Mucosa of descending colon (tissue), 3 donors: ENCODE results near the gene TIMM21. TPM values are rescaled to one million over a fixed set of nuclear protein-coding genes. Genes with fewer than 3 reads are reported as not detected.
A peak's percentile ranks its signal among the peaks of the same experiment; 100 is the strongest.

Source experiments
- ATAC-seq: fragments of 200-7000 bp; cut with Tn5 transposase; one replicate; pipeline ENCODE4 v1.9.1; 2020; ENCODE audit warnings: mild to moderate bottlenecking, moderate library complexity
- DNase-seq, 3 donors: peaks; one replicate each; pipeline ENCODE4 v3.0.0-alpha.2; 2020
- H3K36me3 ChIP-seq: fragments of 200-600 bp; one replicate; pipeline ENCODE4 v1.8.0; 2021; ENCODE audit warnings: low read depth, mild to moderate bottlenecking
- H3K4me1 ChIP-seq: fragments of 200-600 bp; one replicate; pipeline ENCODE4 v1.8.0; 2021; ENCODE audit warnings: low read depth, mild to moderate bottlenecking
- H3K4me3 ChIP-seq: fragments of 200-600 bp; one replicate; pipeline ENCODE4 v1.8.0; 2021; ENCODE audit warnings: mild to moderate bottlenecking
- H3K9me3 ChIP-seq: fragments of 200-600 bp; one replicate; pipeline ENCODE4 v1.8.0; 2021; ENCODE audit warnings: mild to moderate bottlenecking
- CTCF ChIP-seq: fragments of 200-600 bp; IDR thresholded peaks from one replicate; pipeline ENCODE4 v1.8.0; 2022; ENCODE audit warnings: antibody characterized with exemption, mild to moderate bottlenecking
- intact Hi-C, 2 donors: fragments of 100-400 bp; cut with DNase I in 1 of 2; cut with micrococcal nuclease in 1 of 2; formaldehyde crosslinking; loops; one replicate each; pipeline versions ENCODE4 v1.11.0 to v1.11.1; 2022; cut with DNase I, micrococcal nuclease
- total RNA-seq, 3 donors: library from RNA; stranded (reverse); fragmentation: NEBNext Ultra II Directional in 2 of 3; extraction: Animal tissue kit (Norgen Biotek cat#: 25700) in 2 of 3; gene quantifications; one replicate each; pipeline versions ENCODE4 v1.2.1 to v1.2.4, GENCODE V29; 2021 to 2023
- donor health status: DM: no; HTN: no; CAD: no; lungs with moderate emphysema.
- donor health status: DM: no; HTN: no; CAD: no.
- donor health status: DM: no; HTN: yes; CAD: no.

The TIMM21 gene
- total RNA-seq, 3 donors from 2014 or later = 26.1 to 46.1 (median 34.8) TPM

- intact Hi-C loops = no loop called here
- ATAC-seq (no peak), DNase-seq (no peak)
- no peak for TF ChIP-seq CTCF
- Histone ChIP-seq H3K4me1 (peaks cover 13% of the 10 kb centered on the region), H3K36me3 (peaks cover 6% of the 10 kb centered on the region), H3K4me3 (no peak overlapping the region), H3K9me3 (no peaks in the 10 kb centered on the region)
These were observed 5.5 kb downstream of the TIMM21 start for GRCh38 chr18:74153793-74154192.

GRCh38 chr18:74154716-74155115 is 6.4 kb downstream of the TIMM21 start:
- H3K4me3 ChIP-seq = no peak overlapping the region
- ATAC-seq = no peak
- no peak for DNase-seq
- TF ChIP-seq CTCF = no peak
- peaks cover 5% of the 10 kb centered on the region for H3K4me1 ChIP-seq
- no peaks in the 10 kb centered on the region for H3K9me3 ChIP-seq
- peaks cover 6% of the 10 kb centered on the region for H3K36me3 ChIP-seq
- intact Hi-C loops = no loop called here

- Histone ChIP-seq H3K36me3 (peaks cover 6% of the 10 kb centered on the region), H3K4me1 (no peaks in the 10 kb centered on the region), H3K9me3 (no peaks in the 10 kb centered on the region), H3K4me3 (no peak overlapping the region)
- ATAC-seq = no peak
- TF ChIP-seq CTCF = no peak
- intact Hi-C loops = no loop called here
- no peak for DNase-seq
These were observed 7.0 kb downstream of the TIMM21 start for GRCh38 chr18:74155276-74155675.

GRCh38 chr18:74163019-74163660 is 14.8 kb downstream of the TIMM21 start:
- TF ChIP-seq CTCF = no peak
- ATAC-seq = no peak

GRCh38 chr18:74166386-74166785 is 18.1 kb downstream of the TIMM21 start:
- ATAC-seq = peak; percentile 80
- H3K9me3 ChIP-seq = no peaks in the 10 kb centered on the region
- TF ChIP-seq CTCF = no peak
- no peak overlapping the region for H3K4me3 ChIP-seq
- no peaks in the 10 kb centered on the region for H3K4me1 ChIP-seq
- intact Hi-C loops = no loop called here
- no peaks in the 10 kb centered on the region for H3K36me3 ChIP-seq
- DNase-seq = no peak

More at GRCh38 chr18:74163019-74163660, 14.8 kb downstream of the TIMM21 start:
- Histone ChIP-seq H3K4me1 (no peaks in the 10 kb centered on the region), H3K36me3 (no peaks in the 10 kb centered on the region), H3K4me3 (no peak overlapping the region), H3K9me3 (no peaks in the 10 kb centered on the region)
- no peak for DNase-seq
- intact Hi-C loops = no loop called here
